Medulla oblongata (tissue), 1 donor: ENCODE results near the gene FBL.
"Not testable (repeated sequence)": the region's sequence is repeated elsewhere in the genome, so short reads cannot be mapped to it uniquely, and the experiment has no call there.

ENCODE experiments used
- DNase-seq: peaks from one replicate; pipeline ENCODE4 v3.0.0-alpha.2; 2015; ENCODE audit errors: extremely low spot score

The FBL gene

DNA sequence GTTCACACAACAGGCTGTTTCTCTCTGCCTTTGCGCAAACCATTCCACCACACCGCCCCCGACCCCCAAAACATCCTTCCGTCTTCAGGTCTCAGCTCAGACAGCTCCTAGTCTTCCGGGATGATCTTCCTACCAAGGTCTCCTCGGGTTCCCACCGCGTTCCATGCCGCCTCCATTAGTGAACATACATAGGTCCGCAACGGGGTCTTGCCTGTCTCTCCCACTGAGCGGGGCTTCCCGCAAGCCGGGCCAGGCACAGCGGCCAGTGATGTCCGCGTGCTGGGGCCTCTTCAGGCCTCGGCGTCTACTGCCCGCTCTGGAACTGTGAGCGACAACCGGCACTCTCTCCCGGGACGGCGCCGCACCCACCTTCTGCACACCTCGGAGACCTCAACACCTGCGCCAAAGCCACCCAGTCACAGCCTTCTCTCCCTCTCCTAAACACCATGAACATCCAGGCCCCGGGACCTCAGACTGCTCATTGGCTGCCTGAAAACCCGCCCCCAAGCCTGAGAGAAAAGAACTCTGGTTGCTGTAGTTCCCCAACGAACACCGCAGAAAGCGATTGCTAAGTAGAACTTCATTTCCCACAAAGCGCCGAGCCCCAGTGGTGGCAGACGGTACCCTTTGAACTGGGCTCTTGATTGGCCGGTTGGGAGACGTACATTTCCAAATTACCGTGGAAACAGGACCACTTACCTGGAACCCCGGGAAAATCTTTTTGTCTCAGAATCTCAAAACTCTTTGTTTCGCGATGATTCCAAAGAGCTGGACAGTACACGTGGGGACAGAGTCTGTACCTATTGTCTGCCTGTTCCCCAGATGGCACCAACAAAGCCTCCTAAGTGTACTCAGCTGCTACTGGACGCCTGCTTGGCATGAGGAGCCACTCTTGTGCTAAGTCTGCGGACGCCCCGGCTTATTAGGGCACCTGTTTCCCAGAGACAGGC, 21.8 kb downstream of the FBL start:
- DNase-seq, result peak; percentile 99

- DNase-seq, result peak; percentile 4
Measured at GRCh38 chr19:39823686-39824085, 22.5 kb downstream of the FBL start.

GRCh38 chr19:39820696-39821095, 25.5 kb downstream of the FBL start:
- no peak for DNase-seq

DNA sequence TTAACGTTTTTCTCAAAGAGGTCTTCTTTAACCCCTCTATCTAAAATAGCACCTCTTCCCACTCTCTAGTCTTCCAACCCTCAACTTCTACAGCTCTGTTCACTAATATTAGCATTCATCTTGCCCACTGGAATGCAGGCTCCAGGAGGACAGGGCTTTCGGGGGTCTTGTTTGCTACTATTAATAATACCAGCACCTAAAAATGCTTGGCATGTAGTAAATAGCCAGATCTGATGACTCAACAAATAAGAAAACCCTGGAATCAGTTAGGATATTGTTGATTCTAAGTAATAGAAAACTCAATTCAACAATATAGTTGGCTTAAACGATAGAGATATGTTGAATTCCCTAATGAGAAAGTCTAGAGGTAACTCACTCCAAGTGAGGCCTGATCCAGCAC, 26.4 kb downstream of the FBL start:
- DNase-seq, result no peak

- DNase-seq, result no peak
Measured at GRCh38 chr19:39818626-39819097, 27.5 kb downstream of the FBL start.

DNA sequence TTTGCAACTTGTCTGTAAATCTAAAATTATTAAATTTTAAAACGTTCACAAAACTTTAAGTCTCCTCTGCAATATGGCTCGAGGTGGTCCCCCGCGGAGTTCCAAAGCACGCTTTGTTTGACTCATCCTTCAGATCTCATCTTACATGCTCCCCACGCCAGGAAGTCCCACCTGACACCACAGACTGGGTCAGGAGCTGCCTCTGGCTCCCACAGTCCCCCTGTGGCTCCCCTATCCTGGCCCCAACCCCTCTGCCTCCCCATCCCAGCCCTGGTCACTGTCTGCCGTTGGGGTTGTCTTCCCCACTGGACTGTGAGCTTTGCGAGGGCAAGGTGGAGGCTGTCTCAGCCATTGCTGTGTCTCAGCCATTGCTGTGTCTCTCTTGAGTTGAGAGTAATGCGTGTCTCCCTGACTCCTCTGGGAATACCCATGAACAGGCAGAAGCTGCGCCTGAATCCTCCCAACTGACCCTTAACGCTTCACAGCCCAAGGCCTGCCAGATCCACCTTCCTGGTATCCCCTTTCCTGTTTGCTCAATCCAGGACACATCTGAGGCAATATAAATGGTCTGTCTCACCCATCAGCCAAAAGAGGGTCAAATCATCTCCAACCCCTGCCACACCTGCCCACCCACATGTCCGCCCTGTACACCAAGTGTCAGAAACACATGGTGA, 28.2 kb downstream of the FBL start:
- no peak for DNase-seq

- no peak for DNase-seq
Measured at GRCh38 chr19:39816287-39817048, 29.7 kb downstream of the FBL start.

GRCh38 chr19:39814595-39814994, 31.6 kb downstream of the FBL start:
- no peak for DNase-seq

DNA sequence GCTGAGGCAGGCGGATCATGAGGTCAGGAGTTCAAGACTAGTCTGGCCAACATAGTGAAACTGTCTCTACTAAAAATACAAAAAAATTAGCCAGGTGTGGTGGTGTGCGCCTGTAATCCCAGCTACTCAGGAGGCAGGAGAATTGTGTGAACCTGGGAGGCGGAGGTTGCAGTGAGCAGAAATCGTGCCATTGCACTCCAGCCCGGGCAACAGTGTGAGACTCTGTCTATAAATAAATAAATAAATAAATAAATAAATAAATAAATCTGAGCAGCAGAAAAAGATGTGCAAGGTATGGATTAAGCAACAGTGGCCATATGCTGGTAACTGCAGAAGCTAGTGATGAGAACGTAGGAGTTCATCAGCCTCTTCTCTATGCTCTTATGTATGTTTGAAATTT, 32.1 kb downstream of the FBL start:
- not testable (repeated sequence) for DNase-seq

DNA sequence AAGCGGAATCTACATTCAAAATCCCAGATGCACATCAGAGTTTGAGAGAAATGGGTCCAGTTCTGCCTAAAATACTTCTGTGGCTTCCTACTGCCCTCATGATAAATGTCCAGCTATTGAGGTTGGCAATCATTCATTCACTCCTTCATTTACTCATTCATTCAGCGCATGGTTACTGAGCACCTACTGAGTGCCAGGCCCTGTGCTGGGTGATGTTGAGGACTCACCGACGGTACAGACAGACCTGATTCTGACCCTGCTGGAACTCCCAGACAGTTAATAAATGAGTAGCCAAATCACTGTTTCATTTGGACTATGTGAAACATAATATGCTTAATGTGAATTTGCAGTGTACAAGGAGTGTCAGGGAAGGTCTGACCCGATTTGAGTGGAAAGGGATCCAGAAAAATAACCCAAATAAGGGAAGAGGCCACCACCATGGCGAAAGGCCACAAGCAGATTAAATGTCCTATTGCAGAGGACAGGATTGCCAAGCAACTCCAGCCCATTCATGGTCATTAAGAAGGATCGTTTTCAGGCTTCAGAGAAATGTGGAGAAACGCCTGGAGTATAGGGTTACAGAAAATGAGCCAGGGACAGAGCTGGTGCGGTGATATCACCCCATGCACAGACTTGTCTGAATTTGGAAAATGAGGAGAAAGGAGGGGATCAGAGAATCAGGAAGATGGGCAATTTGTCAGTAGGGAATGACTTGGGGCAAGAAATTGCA, 32.8 kb downstream of the FBL start:
- DNase-seq, result no peak

DNA sequence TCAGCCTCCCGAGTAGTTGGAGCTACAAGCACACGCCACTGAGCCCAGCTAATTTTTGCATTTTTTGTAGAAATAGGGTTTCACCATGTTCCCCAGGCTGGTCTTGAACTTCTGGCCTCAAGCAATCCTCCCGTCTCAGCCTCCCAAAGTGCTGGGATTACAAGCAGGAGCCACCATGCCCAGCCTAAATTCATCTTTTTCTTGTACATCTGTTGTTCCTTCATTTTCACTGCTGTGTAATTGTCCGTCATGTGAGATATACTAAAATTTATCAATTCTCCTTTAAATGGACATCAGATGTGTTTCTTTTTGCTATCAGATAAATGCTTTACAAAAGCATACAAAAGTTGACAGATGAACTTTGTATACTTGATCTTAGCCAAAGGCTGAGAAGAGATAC, 35.1 kb downstream of the FBL start:
- DNase-seq, result no peak

DNA sequence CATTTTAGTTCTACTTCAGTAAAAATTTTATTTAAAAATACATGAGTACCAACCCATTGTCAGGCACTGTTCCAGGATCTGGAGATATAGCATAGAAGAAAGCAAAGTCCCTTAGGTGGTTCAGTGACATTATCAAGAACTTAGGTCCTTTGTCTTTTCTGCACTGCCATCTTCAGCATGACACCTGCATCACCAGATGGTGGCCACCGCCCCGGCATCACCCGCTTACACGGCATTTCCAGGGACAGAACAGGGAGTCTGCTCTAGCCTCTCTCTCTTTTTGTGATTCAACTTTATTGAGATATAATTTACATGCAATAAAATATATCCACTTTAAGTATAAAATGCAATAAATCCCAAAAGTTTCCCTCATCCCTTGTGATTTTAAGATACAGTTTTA, 35.8 kb downstream of the FBL start:
- DNase-seq, result no peak

DNA sequence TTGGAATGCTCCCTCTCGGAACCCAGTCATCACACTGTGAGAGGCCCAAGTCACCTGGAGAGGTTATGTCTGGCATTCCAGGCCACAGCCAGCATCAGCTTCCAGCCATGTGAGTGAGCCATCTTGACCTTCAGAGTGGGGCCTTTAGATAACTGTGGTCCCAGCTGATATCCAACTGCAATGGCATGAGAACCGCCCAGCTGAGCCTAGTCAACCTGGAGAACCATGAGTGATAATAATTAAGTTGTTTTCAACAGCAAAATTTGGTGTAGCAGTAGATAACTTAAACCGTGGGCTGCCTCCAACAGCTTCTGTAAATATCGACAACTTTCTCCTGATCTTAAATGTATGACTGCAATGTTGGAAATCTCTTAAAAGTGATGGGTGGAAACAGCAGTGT, 36.8 kb downstream of the FBL start:
- DNase-seq, result no peak

DNA sequence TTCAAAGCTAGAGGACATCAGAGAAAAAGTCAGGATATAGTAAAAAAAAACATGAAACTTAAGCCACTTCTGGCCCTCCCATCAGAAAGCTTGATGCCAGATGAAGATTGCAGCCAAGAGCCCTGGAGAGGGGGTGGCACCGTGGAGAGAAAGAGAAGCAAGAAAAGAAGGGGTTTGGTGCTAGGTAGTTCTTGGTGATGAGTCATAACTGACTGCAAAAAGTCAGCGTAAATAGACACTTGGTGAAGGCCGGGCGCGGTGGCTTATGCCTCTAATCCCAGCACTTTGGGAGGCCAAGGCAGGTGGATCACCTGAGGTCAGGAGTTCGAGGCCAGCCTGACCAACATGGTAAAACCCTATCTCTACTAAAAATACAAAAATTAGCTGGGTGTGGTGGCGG, 37.5 kb downstream of the FBL start:
- DNase-seq, result not testable (repeated sequence)

GRCh38 chr19:39807846-39808364, 38.3 kb downstream of the FBL start:
- no peak for DNase-seq

GRCh38 chr19:39805104-39805503, 41.1 kb downstream of the FBL start:
- DNase-seq, result no peak

DNA sequence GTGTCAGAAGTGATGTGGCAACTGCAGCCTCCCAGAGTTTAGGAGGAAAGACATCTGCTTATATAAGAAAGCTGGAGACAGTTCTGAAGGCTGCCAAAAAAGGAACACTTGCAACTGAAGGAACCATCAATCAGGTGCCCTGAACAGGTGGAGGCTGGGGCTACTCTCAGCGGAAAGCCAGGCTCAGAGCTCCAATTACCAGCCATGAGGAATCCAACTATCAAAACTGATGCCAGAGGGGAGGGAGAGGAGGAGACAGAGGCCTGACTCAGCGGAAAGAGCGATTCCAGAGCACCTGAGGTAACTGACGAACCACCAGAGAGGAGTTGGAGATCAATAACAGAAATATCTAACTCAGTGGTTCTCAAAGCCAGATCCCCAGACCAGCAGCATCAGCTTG, 43.2 kb downstream of the FBL start:
- DNase-seq, result no peak

DNA sequence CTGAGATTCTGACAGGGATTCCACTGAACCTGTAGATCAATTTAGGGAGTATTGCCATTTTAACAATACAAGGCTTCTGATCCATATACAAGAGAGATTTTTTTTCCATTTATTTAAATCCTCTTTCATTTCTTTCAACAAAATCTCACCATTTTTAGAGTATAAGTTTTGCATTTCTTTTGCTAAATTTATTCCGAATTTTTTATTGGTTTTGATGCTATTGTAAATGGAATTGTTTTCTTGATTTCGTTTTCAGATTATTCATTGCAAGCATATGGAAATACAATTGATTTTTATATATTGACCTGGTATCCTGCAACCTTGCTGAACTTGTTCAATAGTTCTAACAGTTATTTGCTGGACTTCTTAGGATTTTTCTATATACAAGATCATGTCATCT, 49.1 kb downstream of the FBL start:
- DNase-seq, result no peak

- no peak for DNase-seq
Measured at GRCh38 chr19:39796000-39796498, 50.1 kb downstream of the FBL start.

DNA sequence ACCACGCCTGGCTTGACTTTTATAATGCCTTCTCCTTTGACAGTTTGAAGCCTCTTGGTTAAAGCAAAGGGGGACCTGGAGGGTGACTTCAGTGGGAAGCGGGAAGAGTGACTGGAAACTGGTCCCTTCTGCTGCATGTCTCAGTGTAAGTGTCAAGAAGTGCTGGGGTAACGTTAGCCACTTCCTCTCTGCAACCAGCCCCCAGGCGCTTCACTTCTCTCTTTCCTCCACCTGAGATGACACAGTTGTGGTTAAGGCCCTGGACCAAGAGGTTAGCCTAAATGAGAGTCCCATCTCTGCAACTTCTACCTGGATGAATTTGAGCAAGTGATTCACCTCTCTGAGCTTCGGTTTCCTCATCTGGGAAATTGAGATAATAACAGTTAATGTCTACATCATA, 51.2 kb downstream of the FBL start:
- DNase-seq, result no peak

DNA sequence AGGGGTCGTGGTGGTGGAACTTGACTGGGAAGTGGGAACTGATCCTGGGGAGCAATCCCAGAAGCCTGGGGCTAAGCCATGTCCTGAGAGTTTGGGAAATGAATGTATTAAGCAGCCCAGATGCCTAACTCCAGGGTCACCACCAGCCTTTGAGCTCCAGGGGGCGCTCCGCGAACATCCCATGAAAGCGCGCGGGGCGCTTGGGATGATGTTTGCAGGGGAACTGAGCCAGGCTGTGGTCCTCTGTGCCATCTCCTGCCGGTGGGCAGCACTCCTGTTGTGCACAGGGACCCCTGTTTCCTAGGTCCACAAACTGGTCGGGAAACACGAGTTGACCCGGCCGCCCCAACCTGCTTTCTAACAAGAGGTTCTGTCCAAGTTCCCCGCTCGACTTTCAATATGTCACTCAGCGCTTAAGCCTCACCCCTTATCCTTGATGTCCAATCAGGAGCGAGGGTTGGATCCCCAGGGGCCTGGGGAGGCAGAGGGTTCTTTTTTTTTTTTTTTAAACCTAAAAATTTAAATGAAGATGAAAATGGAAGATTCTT, 53.1 kb downstream of the FBL start:
- DNase-seq, result peak; percentile 88
